Superior temporal gyrus (tissue), 1 donor: ENCODE measurements around the gene TPSAB1.
"Not testable (repeated sequence)": the region's sequence is repeated elsewhere in the genome, so short reads cannot be mapped to it uniquely, and the experiment has no call there.

Experiments
- DNase-seq: peaks from one replicate; pipeline ENCODE4 v3.0.0-alpha.2; 2016; ENCODE audit errors: extremely low spot score

TPSAB1 gene

DNA sequence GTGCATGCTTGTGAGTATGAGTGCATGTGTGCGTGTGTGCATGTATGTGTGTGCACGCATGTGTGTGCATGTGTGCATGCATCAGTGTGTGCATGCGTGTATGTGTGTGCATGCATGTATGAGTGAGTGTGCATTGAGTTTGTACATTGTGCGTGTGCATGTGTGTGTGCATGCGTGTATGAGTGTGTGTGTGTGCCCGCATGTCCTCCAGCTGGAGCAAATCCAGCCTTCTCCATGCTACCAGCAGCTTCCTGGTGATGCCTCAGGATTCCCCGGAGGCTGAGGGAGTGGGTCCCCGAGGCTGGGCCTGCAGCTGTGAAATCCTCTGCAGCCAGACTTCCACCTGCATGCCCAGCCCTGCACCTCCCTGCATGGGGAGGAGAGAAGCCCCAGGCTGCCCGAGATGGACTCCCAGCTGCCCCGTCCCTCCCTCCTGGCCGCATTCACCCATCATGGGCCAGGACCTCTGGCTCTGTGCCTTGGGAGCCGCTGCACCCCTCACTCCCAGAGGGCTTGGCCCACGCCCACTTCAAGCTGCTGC is 24.7 kb downstream of the TPSAB1 start:
- DNase-seq, result no peak

DNA sequence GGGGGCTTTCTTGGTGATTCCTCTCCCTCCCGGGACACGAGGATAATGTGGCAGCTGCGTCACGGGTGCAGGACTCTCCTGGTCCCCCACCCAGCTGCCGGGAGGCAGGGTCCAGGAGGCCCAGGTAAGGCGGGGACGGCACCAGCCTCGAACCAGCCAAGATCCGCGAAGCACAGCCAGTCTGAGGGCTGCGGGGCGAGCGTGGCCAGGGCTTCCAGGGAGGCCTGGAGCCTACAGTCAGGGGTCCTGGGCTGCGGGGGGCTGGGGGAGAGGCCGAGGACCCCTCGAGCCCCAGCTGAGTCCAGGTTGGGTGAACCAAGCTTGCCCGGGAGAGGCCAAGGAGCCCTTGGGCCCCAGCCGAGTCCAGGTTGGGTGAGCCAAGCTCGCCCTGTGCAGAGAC is 25.3 kb downstream of the TPSAB1 start:
- no peak for DNase-seq

GRCh38 chr16:1269418-1269817 is 28.9 kb downstream of the TPSAB1 start:
- DNase-seq, result not testable (repeated sequence)

DNA sequence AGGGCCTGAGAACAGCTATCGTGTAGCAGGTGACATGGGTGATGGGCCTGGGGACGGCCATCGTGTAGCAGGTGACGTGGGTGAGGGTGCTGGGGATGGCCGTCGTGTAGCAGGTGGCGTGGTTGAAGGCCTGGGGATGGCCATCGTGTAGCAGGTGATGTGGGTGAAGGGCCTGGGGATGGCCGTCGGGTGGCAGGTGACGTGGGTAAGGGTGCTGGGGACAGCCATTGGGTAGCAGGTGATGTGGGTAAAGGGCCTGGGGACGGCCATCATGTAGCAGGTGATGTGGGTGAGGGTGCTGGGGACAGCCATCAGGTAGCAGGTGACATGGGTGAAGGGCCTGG is 30.8 kb downstream of the TPSAB1 start:
- DNase-seq, result no peak

- not testable (repeated sequence) for DNase-seq
Observed at GRCh38 chr16:1271724-1272413, 31.4 kb downstream of the TPSAB1 start.

GRCh38 chr16:1272453-1273198 is 32.1 kb downstream of the TPSAB1 start:
- DNase-seq, result no peak

DNA sequence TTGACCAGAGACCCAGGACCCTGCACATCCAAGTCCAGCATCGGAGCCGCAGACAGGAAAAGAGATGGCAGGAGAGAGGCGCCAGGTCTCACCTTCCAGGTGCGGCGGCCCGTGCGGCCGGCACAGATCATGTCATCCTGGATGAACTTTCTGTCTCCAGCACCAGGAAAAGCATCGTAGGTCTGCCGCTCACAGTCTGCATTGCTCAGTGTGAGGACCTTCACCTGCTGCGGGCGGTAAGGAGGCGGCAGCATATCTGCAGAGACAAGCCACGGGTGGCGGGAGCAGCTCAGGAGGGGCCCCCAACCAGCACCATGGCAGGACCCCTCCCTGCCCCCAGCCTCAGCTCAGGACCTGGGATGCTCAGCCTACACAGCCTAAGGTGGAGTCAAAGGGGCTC is 33.3 kb downstream of the TPSAB1 start:
- DNase-seq, result no peak

DNA sequence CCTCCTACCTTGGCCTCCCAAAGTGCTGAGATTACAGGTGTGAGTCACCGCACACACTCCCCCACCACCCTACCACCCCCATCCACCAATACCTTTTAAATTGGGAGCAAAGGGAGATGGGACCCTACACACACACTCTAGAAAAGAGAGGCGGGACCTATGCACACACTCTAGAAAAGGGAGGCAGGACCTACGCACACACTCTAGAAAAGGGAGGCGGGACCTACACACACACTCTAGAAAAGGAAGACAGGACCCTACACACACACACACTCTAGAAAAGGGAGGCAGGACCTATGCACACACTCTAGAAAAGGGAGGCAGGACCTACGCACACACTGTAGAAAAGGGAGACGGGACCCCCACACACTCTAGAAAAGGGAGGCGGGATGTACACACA is 34.3 kb downstream of the TPSAB1 start:
- DNase-seq, result no peak

GRCh38 chr16:1275791-1276579 is 35.5 kb downstream of the TPSAB1 start:
- DNase-seq, result no peak

GRCh38 chr16:1276580-1276878 is 36.0 kb downstream of the TPSAB1 start:
- no peak for DNase-seq

GRCh38 chr16:1277151-1277598 is 36.7 kb downstream of the TPSAB1 start:
- no peak for DNase-seq

- no peak for DNase-seq
Observed at GRCh38 chr16:1277617-1278282, 37.2 kb downstream of the TPSAB1 start.

DNA sequence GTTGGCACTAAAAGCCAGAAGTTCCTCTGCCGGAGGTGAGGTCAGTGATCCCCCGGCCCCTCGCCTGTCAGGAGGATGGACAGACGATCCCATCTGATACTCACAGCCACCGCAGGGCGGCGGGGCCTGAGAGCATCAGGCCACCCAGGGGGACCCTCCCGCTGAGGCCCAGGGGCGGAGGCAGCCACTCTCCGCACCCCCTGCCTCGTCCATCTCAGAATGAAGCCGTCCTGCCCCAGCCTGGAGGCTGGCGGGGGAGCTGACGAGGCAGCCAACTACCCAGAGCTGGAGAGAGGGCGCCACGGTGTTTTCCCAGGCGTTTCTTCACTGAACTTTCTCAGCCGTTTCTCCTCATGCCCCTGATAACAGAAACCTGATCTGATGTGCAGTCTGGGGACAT is 38.0 kb downstream of the TPSAB1 start:
- DNase-seq, result no peak

DNA sequence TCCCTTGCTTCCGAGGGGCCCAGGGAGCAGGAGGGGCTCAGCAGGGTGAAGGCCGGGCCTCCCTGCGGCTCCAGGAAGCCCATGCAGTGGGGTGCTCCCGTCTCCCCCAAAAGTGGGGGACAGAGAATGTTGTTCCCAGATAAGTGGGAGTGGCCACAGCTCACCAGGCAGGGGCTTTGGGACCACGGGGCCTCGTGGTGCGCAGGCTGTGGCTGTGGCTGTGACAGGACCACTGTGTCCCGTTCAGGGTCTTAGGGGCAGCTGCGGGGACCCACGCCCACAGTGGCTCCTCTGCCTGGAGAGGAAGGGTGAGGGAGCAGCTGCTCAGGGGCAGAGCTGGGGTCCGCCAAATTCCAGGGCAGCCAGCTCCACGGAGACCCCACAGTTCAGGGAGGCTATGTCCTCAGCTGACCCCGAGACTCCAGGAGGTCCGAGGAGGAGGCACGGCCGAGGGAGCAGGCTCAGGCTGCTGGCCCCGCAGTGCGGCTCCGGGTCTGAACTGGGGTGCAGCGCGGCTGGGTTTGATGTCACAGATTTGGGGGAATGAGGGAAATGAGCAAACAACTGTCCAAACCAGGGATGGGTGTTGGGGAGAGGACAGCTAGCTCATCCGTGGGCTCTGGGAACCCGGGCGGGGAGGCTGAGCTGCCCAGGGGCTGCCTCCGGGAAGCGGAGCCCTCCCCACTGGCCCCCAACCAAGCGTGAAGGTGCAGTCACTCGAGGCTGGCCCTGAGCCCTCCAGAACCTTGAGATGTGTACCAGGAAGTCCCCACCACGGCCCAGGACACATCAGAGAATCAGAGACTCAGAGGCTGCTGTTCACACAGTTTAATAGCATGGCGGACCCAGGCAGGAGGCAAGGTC is 38.8 kb downstream of the TPSAB1 start:
- DNase-seq, result no peak

GRCh38 chr16:1279945-1280589 is 39.6 kb downstream of the TPSAB1 start:
- no peak for DNase-seq

DNA sequence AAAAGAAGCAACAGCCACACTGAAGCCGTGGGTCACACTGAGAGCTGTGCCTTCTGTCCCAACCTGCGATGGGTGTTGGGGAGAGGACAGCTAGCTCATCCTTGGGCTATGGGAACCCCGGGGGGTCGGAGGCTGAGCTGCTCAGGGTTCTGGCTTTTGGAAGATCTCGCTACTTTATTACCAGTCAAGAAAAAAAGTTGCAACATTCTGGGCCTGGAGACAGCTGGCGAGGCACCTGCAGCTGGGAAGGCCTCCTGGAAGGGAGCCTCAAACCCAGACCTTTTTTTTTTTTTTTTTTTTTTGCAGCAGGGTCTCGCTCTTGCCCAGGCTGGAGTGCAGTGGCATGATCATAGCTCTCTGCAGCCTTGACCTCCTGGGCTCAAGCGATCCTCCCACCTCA is 40.3 kb downstream of the TPSAB1 start:
- no peak for DNase-seq

GRCh38 chr16:1281517-1281916 is 41.0 kb downstream of the TPSAB1 start:
- no peak for DNase-seq

- DNase-seq, result no peak
Observed at GRCh38 chr16:1282324-1282973, 41.9 kb downstream of the TPSAB1 start.

GRCh38 chr16:1283296-1283695 is 42.8 kb downstream of the TPSAB1 start:
- no peak for DNase-seq

DNA sequence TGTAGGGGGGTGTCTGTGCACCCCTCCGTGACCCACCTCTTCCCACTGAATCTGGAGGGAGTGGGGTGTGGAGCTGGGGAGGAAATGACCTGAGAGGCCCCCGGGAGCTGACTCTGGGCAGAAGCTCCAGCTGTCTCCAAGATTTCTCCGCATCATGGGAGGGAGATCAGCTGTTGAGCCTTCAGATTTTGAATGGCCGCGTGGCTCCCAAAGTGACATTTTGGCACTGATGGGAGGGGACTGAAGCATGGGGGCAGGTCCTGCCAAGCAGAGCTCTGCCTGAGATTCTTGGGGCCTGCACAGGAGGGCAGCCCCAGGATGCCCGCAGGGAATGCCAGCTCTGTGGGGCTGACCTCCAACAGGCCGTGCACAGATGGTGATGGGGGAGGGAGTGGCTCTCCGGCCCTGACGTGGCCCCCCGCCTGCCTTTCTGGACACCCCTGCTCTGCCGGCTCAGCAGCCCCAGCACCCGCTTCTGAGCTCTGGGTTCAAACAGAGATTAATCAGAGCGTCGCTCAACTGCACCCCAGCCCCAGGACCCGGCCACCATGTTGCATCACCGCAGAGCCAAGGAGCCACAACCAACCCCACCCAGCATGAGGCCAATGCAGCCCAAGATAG is 43.6 kb downstream of the TPSAB1 start:
- DNase-seq, result no peak
